HG03469 (cell line): ENCODE data around the gene RUNX1.

Source experiments
- ATAC-seq: cut with Tn5 transposase; IDR thresholded peaks from one replicate; pipeline ENCODE4 v1.9.1; 2021; ENCODE audit warnings: mild to moderate bottlenecking, moderate library complexity, moderate number of reproducible peaks; ENCODE audit not compliant: unreplicated experiment

Gene RUNX1

DNA sequence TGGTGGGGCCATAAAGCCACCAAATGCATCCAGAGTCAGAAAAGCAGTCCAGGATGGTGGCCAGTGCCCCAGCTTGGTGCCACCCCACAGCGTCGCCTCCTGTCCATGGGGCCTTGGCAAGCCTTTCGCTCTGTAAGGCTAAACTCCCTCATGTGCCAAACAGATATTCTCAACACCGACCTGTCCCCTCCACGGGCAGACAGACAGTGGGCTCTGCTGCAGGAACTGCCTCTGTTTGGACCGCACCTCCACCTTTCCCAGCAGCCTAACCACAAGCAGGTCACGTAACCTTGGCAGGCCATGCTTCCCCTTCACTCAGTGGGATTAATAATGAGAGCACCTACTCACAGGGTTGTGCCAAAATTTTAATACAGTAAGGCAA is 11.7 kb downstream of the RUNX1 start:
- no peak for ATAC-seq

DNA sequence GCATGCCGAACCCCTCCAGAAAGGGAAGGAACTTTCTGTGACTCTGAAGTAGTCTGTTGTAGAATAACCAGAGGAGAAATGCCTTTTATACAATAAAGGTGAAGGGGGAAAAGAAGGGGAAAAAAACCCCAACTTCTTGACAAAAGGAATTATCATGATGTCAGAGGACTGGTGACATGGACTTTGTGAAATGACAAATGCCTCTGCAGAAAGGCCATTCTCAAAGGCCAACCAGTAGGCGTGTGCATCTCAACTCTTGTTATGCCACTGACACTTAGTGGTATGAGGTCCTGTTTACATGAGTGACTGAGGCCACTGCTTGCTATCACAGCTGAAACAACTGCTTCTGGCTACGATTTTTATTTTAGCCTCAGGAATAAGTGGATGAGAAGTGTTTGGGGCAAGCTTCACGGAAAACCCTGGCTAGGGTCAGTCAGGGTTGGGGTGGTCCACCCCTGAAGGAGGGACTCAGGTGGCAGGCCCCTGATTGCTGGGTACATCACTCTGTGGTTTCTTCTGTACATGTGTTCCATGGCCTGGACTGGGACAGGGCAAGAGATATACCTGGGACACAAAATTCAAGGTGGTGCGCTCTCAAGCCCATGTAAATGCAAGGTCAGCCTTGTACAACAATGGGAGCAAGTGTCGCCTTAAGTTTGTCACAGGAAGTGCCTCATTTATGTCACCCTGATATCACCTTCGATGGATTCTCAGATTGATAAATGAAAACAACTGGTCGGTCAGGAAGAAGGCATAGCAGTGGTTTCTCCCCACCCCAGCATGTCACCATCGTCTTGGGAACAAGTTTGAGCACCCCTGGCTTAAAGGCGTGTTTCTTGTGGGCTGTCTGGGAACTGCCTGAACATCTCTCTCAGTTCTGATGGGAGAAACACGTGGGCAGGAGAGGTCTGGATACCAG is 12.4 kb downstream of the RUNX1 start:
- ATAC-seq = no peak

DNA sequence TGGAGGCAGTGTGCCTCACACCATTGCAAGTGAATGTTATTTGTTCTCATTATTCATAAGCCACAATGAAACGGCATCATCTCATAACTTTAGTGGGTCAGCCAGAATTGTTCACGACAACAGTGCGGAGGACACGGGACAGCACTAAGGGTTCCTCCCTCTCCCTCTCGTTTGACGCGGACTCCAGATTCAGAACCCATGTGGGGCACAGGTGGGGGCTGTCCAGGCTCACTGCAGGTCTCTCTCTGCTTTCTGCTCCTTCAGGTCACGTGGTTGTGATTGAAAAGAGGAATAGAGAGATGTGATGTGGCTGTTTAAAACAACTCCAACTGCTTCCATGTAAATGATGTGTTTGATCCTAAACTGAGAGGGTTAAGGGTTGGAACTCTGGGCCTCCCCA is 13.5 kb downstream of the RUNX1 start:
- no peak for ATAC-seq

DNA sequence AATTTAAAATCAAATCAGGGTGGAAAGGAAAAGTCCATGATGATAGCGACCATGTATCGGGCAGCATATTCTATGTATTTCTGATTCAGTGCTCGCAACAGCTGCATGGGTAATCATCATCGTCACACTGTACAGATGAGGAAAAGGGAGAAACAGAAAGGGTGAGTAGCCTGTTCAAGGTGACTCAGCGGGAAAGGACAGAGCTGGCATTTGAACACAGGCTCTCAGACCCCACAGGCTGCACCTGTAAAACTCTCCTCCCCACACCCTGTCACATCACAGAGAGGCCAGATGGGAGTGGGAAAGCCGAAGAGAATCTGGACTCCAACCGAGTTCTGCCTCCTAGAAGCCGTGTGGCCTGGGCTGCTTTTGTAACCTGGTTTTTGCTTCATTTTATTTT is 14.0 kb downstream of the RUNX1 start:
- ATAC-seq = no peak

DNA sequence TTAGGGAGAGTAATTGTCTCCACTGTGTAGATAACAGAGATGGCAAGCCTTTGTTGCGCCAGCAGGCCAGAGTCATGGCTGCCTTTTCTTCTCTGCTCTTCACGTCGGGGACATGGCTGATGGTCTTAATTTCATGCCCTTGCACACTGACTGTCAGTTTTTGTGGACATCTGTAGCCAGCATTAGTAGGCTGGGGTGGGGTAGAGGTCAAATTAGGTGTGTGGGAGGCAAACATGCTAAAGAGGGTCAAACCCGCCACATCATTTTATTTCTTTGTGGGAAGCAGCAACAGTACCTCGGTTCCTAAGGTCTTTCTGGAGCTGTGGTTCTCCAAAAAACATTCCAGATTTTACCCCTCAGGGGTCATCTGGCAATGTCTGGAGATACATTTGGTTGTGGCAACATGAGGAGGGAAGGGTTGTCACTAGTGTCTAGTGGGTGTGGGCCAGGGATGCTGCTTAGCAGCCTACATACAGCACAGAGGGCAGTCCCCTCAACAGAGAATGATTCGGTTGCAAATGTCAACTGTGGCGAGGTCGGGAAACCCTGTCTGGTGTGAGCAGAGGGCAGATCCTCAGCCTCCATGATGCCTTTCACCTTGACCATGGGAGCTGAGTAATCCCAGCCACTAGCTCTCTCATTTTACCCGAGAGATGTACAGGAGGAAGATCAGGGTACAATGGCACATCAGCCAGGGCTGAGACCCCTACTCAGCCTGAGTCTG is 14.7 kb downstream of the RUNX1 start:
- no peak for ATAC-seq

DNA sequence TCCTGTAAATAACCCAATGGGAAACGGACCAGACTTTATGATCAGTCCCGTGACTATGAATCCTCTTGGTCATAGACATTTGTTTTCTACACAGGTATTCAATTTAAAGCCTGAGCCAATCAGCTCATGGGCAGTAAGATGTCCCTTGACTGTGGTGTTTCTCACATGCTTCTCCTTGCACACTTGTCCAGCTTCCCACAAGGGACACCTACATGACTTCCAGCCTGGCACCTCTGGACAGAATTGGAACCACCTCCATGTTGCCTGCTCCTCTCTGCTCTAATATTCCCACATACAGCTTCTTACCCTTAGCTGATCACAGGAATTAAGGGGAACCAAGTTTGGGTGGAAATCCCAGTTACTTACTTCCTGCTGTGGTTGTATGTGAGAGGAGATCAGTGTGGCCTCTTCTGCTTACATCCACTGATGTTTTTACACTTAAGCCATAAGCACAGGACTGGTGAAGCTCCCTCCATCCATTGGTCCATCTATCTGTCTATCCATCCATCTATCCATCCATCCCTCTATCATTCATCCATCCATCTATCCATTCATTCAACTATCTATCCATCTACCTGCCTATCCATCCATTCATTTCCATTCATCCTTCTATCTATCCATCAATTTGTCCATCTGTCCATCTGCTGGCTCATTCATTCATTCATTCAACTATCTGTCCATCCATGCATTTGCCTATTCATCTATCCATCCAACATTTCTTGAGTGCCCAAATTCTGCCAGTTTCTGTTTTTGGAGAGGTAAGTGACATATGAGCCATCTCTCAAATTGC is 16.4 kb downstream of the RUNX1 start:
- no peak for ATAC-seq

DNA sequence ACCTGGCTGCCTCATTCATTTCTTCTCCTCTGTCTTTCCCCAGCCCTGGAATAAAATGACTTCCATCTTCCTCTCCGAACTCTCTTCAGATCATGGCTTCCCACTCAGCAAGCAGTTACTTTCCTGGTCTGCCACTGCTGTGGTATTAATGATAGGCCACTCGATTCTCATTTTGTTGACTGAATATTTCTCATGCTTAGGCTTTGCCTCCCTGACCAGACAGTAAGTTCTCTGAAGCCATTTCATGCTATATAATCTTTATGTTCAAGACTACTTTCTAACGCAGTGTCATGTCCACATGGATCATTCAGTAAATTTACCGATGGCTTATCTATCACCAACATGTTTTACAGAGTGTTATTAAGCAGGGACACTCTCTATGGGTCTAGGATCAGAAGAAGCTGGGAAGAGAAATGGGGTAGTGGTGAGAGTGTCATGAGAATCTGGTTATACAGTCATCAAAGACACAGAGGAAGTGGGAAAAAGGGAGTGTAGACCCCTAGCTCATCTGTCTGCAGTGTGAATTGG is 20.6 kb downstream of the RUNX1 start:
- no peak for ATAC-seq

DNA sequence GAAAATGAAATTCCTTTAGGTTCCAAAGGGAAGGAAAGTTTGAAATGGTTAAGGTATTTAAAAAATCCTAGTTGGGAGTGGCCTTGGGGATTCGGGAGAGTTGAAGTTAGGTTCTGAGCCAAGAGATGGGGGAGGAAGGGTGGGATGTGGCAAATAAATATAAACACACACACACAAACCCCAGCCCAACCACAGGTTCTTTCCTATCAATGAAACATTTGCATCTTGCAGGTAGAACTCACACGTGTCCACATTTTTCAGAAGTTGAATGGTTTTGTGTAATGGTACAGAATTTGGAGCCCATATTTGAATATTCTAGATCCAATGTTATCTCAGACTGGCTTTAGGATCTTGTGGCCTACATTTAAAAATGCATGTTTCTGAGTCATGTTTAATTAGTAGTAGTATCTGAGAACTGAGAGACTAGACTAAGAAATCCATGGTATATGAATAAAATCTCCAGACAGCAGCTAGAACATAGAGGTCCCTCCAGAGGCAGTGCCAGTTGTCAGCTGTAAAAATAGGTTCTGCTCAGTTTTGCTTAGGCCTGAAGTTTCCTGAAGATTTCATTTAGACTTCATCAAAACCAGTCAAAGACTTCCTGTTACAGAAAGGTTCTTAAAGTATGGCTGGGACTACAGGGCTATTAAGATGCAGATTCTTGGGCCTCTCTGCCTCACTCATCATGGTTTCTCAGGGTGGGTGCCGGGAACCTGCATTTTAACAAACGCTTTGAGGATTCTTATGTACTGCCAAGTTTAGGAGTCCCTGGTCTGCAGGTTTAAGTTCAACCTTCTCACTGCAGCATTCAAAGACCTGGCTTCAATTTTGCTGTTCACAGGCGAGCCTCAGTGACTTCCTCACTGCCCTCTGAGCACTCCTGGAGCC is 21.3 kb downstream of the RUNX1 start:
- ATAC-seq = no peak

DNA sequence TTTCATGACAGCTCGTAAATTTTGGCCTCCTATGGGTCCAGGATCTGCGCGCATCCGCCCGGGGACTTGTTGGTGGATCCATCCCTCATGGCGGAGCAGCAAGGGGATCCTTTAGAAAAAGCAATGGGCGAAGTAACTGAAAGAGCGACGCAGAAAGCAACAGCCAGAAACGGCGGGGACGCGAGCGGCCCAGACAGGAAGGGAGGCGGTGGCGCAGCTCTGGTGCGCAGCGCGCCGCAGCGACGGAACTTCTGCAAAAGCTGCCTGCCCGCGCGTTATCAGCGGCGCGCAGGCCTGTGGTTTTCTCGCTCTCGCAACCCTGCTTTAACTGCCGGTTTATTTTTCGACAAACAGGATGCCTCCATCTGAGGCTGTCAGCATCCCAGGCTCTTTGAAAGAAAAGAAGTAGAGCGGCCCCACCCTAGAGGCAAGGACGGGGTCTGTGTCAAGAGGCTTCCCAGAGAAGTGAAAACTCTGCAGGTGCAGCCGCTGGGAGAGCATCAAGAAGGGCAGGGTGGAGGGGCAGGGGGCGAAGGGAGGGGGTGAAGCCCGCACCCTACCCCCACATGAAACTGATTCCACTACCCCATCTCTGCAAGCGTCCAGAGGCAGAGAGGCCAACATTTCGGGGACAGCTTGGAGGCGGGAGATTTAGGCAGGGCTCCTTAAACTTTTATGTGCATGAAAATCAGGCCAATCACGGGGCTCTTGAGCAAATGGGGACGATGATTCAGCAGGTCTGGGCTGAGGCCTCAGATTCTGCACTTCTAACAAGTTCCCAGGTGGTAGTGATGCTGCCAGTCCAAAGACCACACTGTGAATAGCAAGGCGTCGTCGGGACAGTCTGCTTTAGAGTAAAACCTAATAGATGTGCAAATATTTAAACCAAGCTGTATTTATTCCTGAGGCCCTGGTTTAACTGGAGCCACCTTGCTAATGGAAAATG is 22.2 kb downstream of the RUNX1 start:
- peak; percentile 66 for ATAC-seq

DNA sequence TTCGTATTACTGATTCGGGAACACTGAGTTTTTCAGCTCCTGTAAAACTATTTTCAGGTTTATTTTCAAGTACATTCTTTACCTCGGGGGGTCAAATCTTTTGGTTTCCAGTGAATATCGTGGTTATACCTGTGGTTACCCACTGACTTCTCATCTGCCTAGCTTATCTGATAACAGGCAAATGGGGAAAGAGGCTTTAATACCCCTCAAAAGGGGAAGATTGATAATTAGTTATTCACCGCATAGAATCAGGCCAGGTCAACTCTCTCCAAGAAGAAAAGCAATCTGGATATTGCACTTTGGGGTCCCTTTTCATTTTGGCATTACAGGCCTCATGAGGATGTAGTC is 23.0 kb downstream of the RUNX1 start:
- no peak for ATAC-seq

DNA sequence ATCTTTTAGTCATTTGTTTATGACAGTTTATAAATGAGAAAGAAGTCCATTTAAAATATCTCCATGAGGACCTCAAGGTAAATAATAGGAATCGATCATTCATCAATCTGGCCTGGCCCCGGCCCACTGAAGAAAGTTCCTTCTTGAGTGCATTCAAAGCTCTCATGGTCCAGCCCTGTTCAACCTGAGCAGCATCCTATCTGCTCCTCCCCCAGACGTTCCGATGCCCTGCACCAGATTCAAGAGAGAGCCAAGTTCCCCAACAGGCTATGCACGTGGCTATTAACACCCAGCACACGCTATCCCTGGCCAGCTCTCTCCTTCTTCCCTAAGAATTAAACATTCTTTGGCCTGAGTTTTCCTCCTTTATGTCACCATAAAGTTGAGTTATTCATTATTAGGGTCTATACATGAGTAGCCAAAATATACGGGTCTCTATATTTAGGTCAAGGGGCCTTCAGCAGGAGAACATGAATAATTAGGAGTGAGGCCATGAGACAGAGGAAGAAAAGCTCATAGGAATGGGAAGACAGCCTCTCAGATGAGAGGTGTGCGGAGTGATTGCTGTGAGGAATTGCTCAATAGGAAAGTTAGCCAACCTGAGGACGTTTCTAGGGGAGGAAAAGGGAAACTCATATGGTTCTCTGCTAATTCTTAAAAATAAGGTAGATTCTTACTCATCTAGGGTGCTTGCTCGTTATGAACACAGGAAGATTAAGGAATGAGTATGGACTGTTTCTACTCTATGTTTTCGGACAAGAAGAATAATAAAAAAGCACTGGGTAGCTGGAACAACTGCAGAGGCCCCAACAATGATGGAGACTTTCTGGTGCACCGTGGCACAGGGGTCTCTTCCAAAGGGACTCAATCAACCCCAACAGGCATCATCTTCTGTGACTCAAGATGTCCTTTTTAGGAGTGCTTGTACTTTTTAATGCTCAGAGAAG is 23.6 kb downstream of the RUNX1 start:
- ATAC-seq = no peak

DNA sequence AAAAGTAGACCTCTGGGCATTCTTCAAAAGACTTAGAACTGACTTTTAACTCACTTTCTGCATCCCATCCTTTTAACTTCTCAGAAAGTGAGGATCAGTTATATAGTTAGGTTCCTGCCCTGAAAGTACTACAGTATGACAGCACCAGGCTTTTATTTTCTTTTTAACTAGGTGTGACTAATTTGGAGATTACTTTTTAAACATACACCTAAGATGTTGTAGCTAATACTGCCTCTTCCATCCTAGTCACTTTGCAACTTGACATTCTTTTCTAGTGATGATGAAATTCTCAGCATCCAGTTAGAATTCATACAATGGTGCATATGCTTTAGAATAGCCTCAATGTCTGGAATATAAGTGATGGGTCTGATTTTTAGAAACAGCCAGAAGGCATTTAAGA is 24.6 kb downstream of the RUNX1 start:
- ATAC-seq = no peak

DNA sequence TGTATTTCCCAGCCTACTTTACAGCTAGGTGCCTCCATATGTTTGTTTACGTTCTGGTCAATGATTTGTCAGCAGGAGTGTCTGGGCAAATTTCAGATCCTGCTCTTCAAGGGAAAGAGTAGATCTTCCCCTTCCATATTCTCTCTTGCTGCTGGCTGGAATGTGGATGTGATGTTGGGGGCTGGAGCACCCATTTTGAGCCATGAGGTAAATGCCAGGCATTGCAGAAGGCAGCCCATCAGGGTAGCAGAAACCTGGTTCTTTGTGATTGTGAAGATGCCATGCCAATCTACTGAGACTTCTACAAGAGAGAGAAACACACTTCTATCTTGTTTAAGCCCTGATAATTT is 25.1 kb downstream of the RUNX1 start:
- ATAC-seq = no peak

DNA sequence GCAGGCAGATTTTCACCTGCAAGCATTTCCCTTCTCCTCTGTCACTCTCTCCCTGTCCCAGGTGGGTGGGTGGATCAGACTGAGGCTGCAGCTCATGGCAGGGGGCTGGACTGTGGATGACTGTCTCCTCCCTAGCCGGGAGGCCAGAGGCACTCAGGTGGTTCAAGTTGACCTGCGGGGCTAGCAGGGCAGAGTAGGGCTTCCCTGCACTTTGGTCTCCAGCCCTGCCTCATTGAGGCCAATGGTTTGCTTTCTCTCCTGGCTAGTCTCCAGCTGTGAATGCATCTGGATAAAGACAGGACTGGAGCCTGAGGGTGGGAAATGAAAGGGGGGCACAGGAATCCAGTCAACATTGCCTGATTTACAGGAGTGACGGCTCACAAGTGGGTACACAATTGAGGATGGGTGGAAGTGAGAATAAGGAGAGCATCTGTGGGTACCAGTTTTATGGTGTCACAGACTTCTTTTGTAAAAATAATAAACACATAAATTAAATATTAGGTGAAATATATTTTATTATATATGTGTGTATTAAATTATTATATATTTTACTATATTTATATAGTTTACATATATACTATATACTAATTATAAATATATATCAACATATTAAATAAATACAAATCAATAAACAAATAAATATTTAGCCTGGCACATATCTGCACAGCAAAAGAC is 25.6 kb downstream of the RUNX1 start:
- no peak for ATAC-seq

DNA sequence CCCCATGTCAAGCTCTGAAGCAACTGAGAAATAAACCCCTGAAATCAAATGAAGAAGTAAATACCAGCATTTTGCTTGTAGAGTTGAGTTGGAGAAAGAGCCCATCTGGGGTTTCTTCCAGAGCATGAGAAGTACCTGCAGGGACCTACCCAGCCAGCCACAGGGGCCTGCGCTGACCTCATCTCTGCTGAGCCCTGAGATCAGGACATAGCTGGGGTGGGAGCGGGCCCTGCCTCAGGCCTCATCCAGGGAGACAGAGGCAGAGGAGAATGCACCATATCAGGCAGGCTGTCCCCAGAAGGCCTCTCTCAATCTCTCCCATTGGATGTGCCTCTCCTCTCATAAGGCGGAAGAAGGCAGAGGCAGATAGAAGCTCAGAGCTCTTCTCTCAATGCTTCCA is 27.6 kb downstream of the RUNX1 start:
- no peak for ATAC-seq

DNA sequence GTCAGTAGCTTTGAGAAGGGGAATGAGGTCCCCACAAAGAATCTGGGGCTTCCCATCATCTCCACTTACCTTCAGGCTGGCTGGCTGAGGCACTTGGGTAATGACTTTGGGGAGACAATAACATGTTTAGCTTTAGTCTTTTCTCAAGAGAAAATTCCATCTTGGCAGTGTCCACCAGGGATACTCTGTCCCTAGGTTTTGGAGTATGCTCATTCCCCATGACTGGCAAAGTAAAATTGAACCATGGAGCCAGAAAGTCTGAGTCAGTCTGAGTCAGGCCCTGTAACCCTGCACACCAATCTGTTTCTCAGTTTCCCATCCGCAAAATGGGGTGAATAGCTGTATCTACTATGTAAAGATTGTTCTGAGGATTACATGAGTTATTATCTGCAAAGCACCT is 28.2 kb downstream of the RUNX1 start:
- no peak for ATAC-seq

DNA sequence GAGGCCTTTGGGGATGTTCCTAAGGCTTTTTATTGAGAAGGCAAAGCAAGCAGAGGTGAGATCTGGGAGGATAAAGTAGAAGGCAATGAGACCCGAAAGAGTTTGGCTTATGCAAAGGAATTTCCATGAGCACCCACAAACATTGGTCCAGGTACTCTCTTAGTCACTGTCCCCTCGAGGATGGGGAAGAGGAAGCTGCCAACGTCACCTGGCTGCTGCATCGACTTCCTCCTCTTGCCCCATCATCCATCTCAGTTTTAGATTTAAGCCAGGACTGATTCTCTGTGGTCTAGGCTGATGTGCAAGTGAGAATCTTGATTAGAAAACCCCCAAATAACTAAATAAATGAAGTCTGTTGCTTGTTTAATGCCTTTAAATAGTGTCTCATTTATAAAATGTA is 28.7 kb downstream of the RUNX1 start:
- no peak for ATAC-seq

DNA sequence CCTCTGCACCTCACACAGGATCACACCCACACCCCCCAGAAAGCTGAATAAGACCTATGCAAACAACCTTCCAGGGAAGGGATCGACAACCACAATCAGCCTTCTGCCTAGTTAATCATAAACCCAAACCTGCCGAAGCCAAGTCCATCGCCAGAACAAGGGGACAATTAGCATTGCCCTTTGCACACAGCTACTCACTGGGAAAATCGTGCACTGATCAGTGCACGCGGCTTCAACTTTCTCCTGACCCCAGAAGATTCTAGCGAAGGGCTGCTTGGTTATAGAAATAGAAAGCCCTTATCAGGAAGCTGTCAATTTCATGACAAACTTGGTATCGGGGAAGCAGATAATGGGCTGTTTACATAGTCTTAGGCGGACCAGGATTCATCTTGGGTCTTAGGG is 29.5 kb downstream of the RUNX1 start:
- no peak for ATAC-seq
